SK-N-SH treated with all-trans-retinoic acid at 6 μM for 48 hours (cell line): ENCODE measurements around the gene DLX6.

Experiments used
- ARNTL ChIP-seq: fragments of 450-650 bp; formaldehyde crosslinking; IDR thresholded peaks from 2 replicates; pipeline ENCODE4 v1.5.0; 2020; ENCODE audit warnings: low read depth, mild to moderate bottlenecking, moderate library complexity, borderline replicate concordance
- CSDC2 ChIP-seq: fragments of 250-450 bp; sonication (Bioruptor Pico); IDR thresholded peaks from 2 replicates; pipeline ENCODE4 v1.5.0; 2020; ENCODE audit warnings: mild to moderate bottlenecking, moderate library complexity
- ESRRG ChIP-seq: fragments of 250-450 bp; sonication (Bioruptor Pico); IDR thresholded peaks from 2 replicates; pipeline ENCODE4 v1.6.1; 2021; ENCODE audit warnings: mild to moderate bottlenecking
- PATZ1 ChIP-seq: fragments of 250-450 bp; sonication (Bioruptor Pico); IDR thresholded peaks from 2 replicates; pipeline ENCODE4 v1.8.0; 2020; ENCODE audit warnings: mild to moderate bottlenecking, moderate library complexity, borderline replicate concordance
- PPARA ChIP-seq: fragments of 250-450 bp; sonication (Bioruptor Pico); IDR thresholded peaks from 2 replicates; pipeline ENCODE4 v1.5.0; 2020; ENCODE audit warnings: mild to moderate bottlenecking, borderline replicate concordance

GRCh38 chr7:97014145-97014750 is 8.9 kb downstream of the DLX6 start:
- TF ChIP-seq PPARA (CRISPR knock-in tag): no peak
- no peak for TF ChIP-seq CSDC2 (CRISPR knock-in tag)
- TF ChIP-seq PATZ1 (CRISPR knock-in tag): no peak
- no peak for TF ChIP-seq ESRRG (CRISPR knock-in tag)
- TF ChIP-seq ARNTL (CRISPR knock-in tag): no peak
